Measurements from ENCODE around the gene TRIO.
"Not testable (repeated sequence)": the region's sequence is repeated elsewhere in the genome, so short reads cannot be mapped to it uniquely, and the experiment has no call there.

TRIO gene

GRCh38 chr5:14510156-14510734 is 367.1 kb downstream of the TRIO start:
- DNase-seq (ENCODE audit: low read depth): no peak

GRCh38 chr5:14510880-14511279 is 367.7 kb downstream of the TRIO start:
- DNase-seq (ENCODE audit: low read depth): no peak

- no peak for DNase-seq (ENCODE audit: low read depth)
Observed at GRCh38 chr5:14512574-14512973, 369.4 kb downstream of the TRIO start.

GRCh38 chr5:14513266-14513665 is 370.1 kb downstream of the TRIO start:
- DNase-seq (ENCODE audit: low read depth): no peak

GRCh38 chr5:14516901-14517300 is 373.8 kb downstream of the TRIO start:
- DNase-seq (ENCODE audit: low read depth): no peak

- DNase-seq (ENCODE audit: low read depth): no peak
Observed at GRCh38 chr5:14518638-14519037, 375.5 kb downstream of the TRIO start.

GRCh38 chr5:14521748-14522147 is 378.6 kb downstream of the TRIO start:
- no peak for DNase-seq (ENCODE audit: low read depth)

- no peak for DNase-seq (ENCODE audit: low read depth)
Observed at GRCh38 chr5:14522721-14523120, 379.6 kb downstream of the TRIO start.

GRCh38 chr5:14523243-14524034 is 380.3 kb downstream of the TRIO start:
- DNase-seq (ENCODE audit: low read depth): no peak

- DNase-seq (ENCODE audit: low read depth): no peak
Observed at GRCh38 chr5:14525397-14525796, 382.3 kb downstream of the TRIO start.

GRCh38 chr5:14526493-14526892 is 383.4 kb downstream of the TRIO start:
- no peak for DNase-seq (ENCODE audit: low read depth)

GRCh38 chr5:14528115-14528514 is 385.0 kb downstream of the TRIO start:
- DNase-seq (ENCODE audit: low read depth): no peak

GRCh38 chr5:14528926-14529325 is 385.8 kb downstream of the TRIO start:
- no peak for DNase-seq (ENCODE audit: low read depth)

GRCh38 chr5:14531668-14532067 is 388.5 kb downstream of the TRIO start:
- DNase-seq (ENCODE audit: low read depth): no peak

- DNase-seq (ENCODE audit: low read depth): no peak
Observed at GRCh38 chr5:14532180-14532579, 389.0 kb downstream of the TRIO start.

- DNase-seq (ENCODE audit: low read depth): no peak
Observed at GRCh38 chr5:14534773-14535172, 391.6 kb downstream of the TRIO start.

GRCh38 chr5:14545308-14545707 is 402.2 kb downstream of the TRIO start:
- DNase-seq (ENCODE audit: low read depth): no peak

GRCh38 chr5:14545862-14546261 is 402.7 kb downstream of the TRIO start:
- DNase-seq (ENCODE audit: low read depth): no peak

- DNase-seq (ENCODE audit: low read depth): no peak
Observed at GRCh38 chr5:14547666-14548065, 404.5 kb downstream of the TRIO start.

- no peak for DNase-seq (ENCODE audit: low read depth)
Observed at GRCh38 chr5:14551211-14551610, 408.1 kb downstream of the TRIO start.

GRCh38 chr5:14552017-14552416 is 408.9 kb downstream of the TRIO start:
- DNase-seq (ENCODE audit: low read depth): no peak

- DNase-seq (ENCODE audit: low read depth): not testable (repeated sequence)
Observed at GRCh38 chr5:14554288-14554687, 411.1 kb downstream of the TRIO start.

- DNase-seq (ENCODE audit: low read depth): no peak
Observed at GRCh38 chr5:14556015-14556414, 412.9 kb downstream of the TRIO start.

- no peak for DNase-seq (ENCODE audit: low read depth)
Observed at GRCh38 chr5:14557203-14557770, 414.1 kb downstream of the TRIO start.
